NB4 (cell line): ENCODE results near the gene GM2A.

Experiments used
- CTCF ChIP-seq: IDR thresholded peaks from one replicate; pipeline ENCODE4 v1.5.1; 2012; ENCODE audit warnings: low read depth, low read length
- MAX ChIP-seq: IDR thresholded peaks from 2 replicates; pipeline ENCODE4 v1.6.1; 2011; ENCODE audit warnings: low read depth, low read length
- POLR2A ChIP-seq: IDR thresholded peaks from 2 replicates; pipeline ENCODE4 v1.6.1; 2011; ENCODE audit warnings: mild to moderate bottlenecking; ENCODE audit not compliant: insufficient read length; ENCODE audit errors: extremely low read depth

GRCh38 chr5:151249281-151249680 lies 3.7 kb upstream of the GM2A start:
- TF ChIP-seq CTCF (no peak), POLR2A (no peak), MAX (no peak; the same call in 1 of the 2 replicates)
